GM12878 (cell line): ENCODE measurements around the gene MMEL1.

Experiments used
- CREB1 ChIP-seq: IDR thresholded peaks from 2 replicates; pipeline ENCODE4 v1.6.1; 2012; ENCODE audit warnings: low read depth, mild to moderate bottlenecking, inconsistent platforms
- EED ChIP-seq: sonication (generic); IDR thresholded peaks from 2 replicates; pipeline ENCODE4 v1.6.1; 2016; ENCODE audit warnings: antibody characterized with exemption, low read depth
- EZH2 ChIP-seq: IDR thresholded peaks from 2 replicates; pipeline ENCODE4 v1.6.1; 2012; ENCODE audit warnings: low read depth, mild to moderate bottlenecking, control low read depth, inconsistent platforms, low read length, borderline replicate concordance; ENCODE audit not compliant: control insufficient read depth
- KDM1A ChIP-seq: fragments of 200-600 bp; sonication (generic); IDR thresholded peaks from 2 replicates; pipeline ENCODE4 v1.6.1; 2016; ENCODE audit warnings: borderline replicate concordance

DNA sequence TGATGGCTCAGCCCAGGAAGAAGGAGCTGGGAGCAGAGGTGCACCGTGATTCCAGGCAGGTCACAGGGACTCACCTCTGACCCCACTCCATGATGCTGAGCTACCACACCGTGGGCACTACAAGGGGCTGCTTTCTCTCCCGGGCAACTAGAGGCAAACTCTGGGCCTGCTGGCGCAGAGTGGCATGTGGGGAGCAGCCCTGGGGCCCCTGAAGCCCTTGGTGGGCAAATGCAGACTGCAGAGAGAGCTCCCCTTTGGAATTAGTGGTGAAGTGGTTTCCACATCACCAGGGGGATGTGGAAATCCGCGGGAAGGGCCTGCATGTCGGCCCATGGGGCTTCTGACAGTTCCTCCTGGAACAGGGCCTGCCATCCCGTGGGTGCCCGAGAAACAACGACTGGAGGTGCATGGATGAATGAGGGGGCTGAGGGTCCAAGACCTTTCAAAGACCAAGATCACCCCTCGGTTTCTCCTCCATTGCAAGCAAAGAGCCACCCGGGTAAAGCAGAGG is 11.8 kb upstream of the MMEL1 start:
- no peak for TF ChIP-seq EZH2
- no peak for TF ChIP-seq KDM1A
- TF ChIP-seq CREB1: no peak
- no peak for TF ChIP-seq EED
